Kidney glomerular epithelial cell (primary cell): ENCODE measurements around the gene WNT5B.
A peak's percentile ranks its signal among the peaks of the same experiment; 100 is the strongest.
"Not testable (repeated sequence)": the region's sequence is repeated elsewhere in the genome, so short reads cannot be mapped to it uniquely, and the experiment has no call there.

Experiments used
- DNase-seq: peaks from one replicate; lab custom pipeline; 2025; lab: John Stamatoyannopoulos, UW

WNT5B gene

GRCh38 chr12:1598757-1599156 lies 30.3 kb upstream of the WNT5B start:
- no peak for DNase-seq

GRCh38 chr12:1602706-1603105 lies 26.3 kb upstream of the WNT5B start:
- not testable (repeated sequence) for DNase-seq

GRCh38 chr12:1603269-1603993 lies 25.6 kb upstream of the WNT5B start:
- DNase-seq: no peak

- DNase-seq: no peak
Observed at GRCh38 chr12:1604464-1604863, 24.6 kb upstream of the WNT5B start.

- peak; percentile 77 for DNase-seq
Observed at GRCh38 chr12:1605129-1606020, 23.7 kb upstream of the WNT5B start.

- peak; percentile 77 for DNase-seq
Observed at GRCh38 chr12:1606021-1606622, 22.9 kb upstream of the WNT5B start.

- DNase-seq: no peak
Observed at GRCh38 chr12:1607940-1608712, 20.9 kb upstream of the WNT5B start.

- DNase-seq: no peak
Observed at GRCh38 chr12:1608713-1609119, 20.3 kb upstream of the WNT5B start.

GRCh38 chr12:1610072-1610643 lies 18.9 kb upstream of the WNT5B start:
- no peak for DNase-seq

- peak; percentile 35 for DNase-seq
Observed at GRCh38 chr12:1611803-1612572, 17.0 kb upstream of the WNT5B start.

GRCh38 chr12:1613860-1614259 lies 15.2 kb upstream of the WNT5B start:
- no peak for DNase-seq

GRCh38 chr12:1614360-1614759 lies 14.7 kb upstream of the WNT5B start:
- DNase-seq: no peak

GRCh38 chr12:1616233-1617066 lies 12.6 kb upstream of the WNT5B start:
- DNase-seq: no peak

GRCh38 chr12:1618489-1618888 lies 10.5 kb upstream of the WNT5B start:
- peak; percentile 9 for DNase-seq

GRCh38 chr12:1619159-1619558 lies 9.9 kb upstream of the WNT5B start:
- no peak for DNase-seq

GRCh38 chr12:1619587-1619986 lies 9.4 kb upstream of the WNT5B start:
- no peak for DNase-seq

- no peak for DNase-seq
Observed at GRCh38 chr12:1620092-1620491, 8.9 kb upstream of the WNT5B start.

- DNase-seq: no peak
Observed at GRCh38 chr12:1622406-1622805, 6.6 kb upstream of the WNT5B start.

- DNase-seq: no peak
Observed at GRCh38 chr12:1629338-1630132, 504 bp downstream of the WNT5B start.
